Cardiac muscle cell (in vitro differentiated cells and primary cell): ENCODE measurements around the gene PERP. TPM values are rescaled to one million over a fixed set of nuclear protein-coding genes. Genes with fewer than 3 reads are reported as not detected.
"Not testable (repeated sequence)": the region's sequence is repeated elsewhere in the genome, so short reads cannot be mapped to it uniquely, and the experiment has no call there.

Experiments used
- DNase-seq, 2 donors: peaks; one replicate each; pipeline versions ENCODE4 v3.0.0 to v3.0.0-alpha.2; 2010 to 2017; ENCODE audit warnings: low read depth in 1 of 2, low spot score in 1 of 2
- H3K27ac ChIP-seq: fragments of 200-600 bp; sonication (generic); 2 replicates; pipeline ENCODE4 v1.5.1; 2016
- H3K27me3 ChIP-seq: fragments of 200-600 bp; sonication (generic); 2 replicates; pipeline ENCODE4 v1.6.0; 2016; ENCODE audit warnings: control low read depth
- H3K36me3 ChIP-seq: fragments of 200-600 bp; sonication (generic); 2 replicates; pipeline ENCODE4 v1.5.1; 2016; ENCODE audit warnings: control low read depth
- H3K4me1 ChIP-seq: fragments of 200-600 bp; sonication (generic); 2 replicates; pipeline ENCODE4 v1.8.1; 2017; ENCODE audit warnings: low read depth, mild to moderate bottlenecking, mixed run types
- H3K4me3 ChIP-seq: fragments of 200-600 bp; sonication (generic); 2 replicates; pipeline ENCODE4 v1.5.1; 2016; ENCODE audit warnings: mild to moderate bottlenecking
- H3K9me3 ChIP-seq: fragments of 200-600 bp; sonication (generic); 2 replicates; pipeline ENCODE4 v1.5.1; 2017; ENCODE audit warnings: low read depth, mild to moderate bottlenecking, control low read depth
- CTCF ChIP-seq: IDR thresholded peaks from 2 replicates; pipeline ENCODE4 v1.5.1; 2012; ENCODE audit warnings: low read depth, mild to moderate bottlenecking, low read length
- polyA plus RNA-seq: library from polyadenylated mRNA; unstranded; fragments of >200 nt; fragmentation: Nextera tagmentation; extraction: Ambion mirVana; gene quantifications from 2 replicates; pipeline ENCODE4 v1.2.1, GENCODE V29; 2016
- total RNA-seq: library from RNA; depleted of rRNA; stranded (reverse); fragments of >200 nt; gene quantifications from 2 replicates; pipeline ENCODE4 v1.2.3, GENCODE V29; 2016

Gene PERP
- total and polyA plus RNA-seq, 2 experiments from 2014 or later = 37.2 to 46.7 TPM

- H3K4me3 ChIP-seq = no peak overlapping the region
- DNase-seq = no peak
These were observed 20.5 kb downstream of the PERP start for GRCh38 chr6:138086573-138087196.

DNA sequence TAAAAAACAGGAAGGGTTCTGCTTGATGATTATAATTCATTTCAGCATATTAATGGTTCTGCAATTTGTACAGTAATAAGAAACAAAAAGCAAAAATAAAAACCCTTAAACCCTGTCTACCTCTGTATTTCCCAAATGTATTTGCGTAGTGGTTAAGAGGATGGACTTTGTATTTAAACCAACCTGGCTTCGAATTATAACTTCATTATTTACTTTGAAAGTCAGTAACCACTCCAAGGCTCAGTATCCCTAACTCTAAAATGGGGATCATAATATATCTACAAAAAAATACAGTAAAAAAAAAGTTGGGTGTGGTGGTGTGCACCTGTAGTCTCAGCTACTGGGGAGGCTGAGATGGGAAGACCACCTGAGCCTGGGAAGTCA, 21.4 kb downstream of the PERP start:
- H3K36me3 ChIP-seq = no peaks in the 10 kb centered on the region
- no peak for TF ChIP-seq CTCF
- H3K4me3 ChIP-seq = no peak overlapping the region
- DNase-seq = no peak
- no peak overlapping the region for H3K27ac ChIP-seq
- no peaks in the 10 kb centered on the region for H3K27me3 ChIP-seq
- H3K9me3 ChIP-seq = no peaks in the 10 kb centered on the region
- no peaks in the 10 kb centered on the region for H3K4me1 ChIP-seq

More at GRCh38 chr6:138086573-138087196, 20.5 kb downstream of the PERP start:
- no peaks in the 10 kb centered on the region for H3K9me3 ChIP-seq
- TF ChIP-seq CTCF = no peak
- H3K27me3 ChIP-seq = no peaks in the 10 kb centered on the region
- H3K4me1 ChIP-seq = no peaks in the 10 kb centered on the region
- H3K27ac ChIP-seq = no peak overlapping the region
- no peaks in the 10 kb centered on the region for H3K36me3 ChIP-seq

GRCh38 chr6:138084904-138085838, 22.0 kb downstream of the PERP start:
- H3K4me1 ChIP-seq = no peaks in the 10 kb centered on the region
- no peak overlapping the region for H3K27ac ChIP-seq
- H3K4me3 ChIP-seq = no peak overlapping the region
- no peak for DNase-seq
- no peaks in the 10 kb centered on the region for H3K27me3 ChIP-seq
- no peaks in the 10 kb centered on the region for H3K9me3 ChIP-seq
- H3K36me3 ChIP-seq = no peaks in the 10 kb centered on the region
- TF ChIP-seq CTCF = no peak

DNA sequence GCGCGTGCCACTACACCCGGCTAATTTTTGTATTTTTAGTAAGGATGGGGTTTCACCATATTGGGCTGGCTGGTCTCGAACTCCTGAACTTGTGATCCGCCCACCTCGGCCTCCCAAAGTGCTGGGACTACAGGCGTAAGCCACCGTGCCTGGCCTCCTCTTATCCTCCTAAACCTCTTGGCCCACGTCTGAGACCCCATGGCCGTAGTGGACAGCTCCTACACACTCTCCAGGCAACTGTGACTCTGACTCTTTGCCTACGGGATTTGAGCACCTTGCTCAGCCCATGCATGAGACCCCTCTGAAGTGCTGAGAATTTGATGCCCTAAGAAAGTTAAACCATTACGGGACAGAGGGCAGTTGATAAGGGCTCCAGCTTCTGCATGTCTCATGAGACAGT, 25.0 kb downstream of the PERP start:
- H3K27me3 ChIP-seq = no peaks in the 10 kb centered on the region
- H3K4me3 ChIP-seq = no peak overlapping the region
- H3K27ac ChIP-seq = no peak overlapping the region

DNA sequence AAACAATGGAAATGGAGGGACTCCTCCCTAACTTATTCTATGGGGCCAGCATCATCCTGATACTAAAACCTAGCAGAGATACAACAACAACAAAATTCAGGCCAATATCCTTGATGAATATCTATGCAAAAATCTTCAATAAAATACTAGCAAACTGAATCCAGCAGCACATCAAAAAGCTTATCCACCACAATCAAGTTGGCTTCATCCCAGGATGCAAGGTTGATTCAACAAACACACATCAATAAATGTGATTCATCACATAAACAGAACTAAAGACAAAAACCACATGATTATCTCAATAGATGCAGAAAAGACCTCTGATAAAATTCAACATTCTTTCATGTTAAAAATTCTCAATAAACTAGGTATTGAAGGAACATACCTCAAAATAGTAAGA, 27.7 kb downstream of the PERP start:
- H3K27ac ChIP-seq, H3K27me3 ChIP-seq, H3K4me1 ChIP-seq, DNase-seq, H3K9me3 ChIP-seq, H3K4me3 ChIP-seq, H3K36me3 ChIP-seq: not testable (repeated sequence)

More for the DNA sequence above, 25.0 kb downstream of the PERP start:
- Histone ChIP-seq H3K9me3 (no peaks in the 10 kb centered on the region), H3K4me1 (no peaks in the 10 kb centered on the region), H3K36me3 (no peaks in the 10 kb centered on the region)
- DNase-seq = no peak
- no peak for TF ChIP-seq CTCF

- no peak for TF ChIP-seq CTCF
- no peak for DNase-seq
- no peak overlapping the region for H3K4me3 ChIP-seq
- H3K36me3 ChIP-seq = no peaks in the 10 kb centered on the region
- H3K27me3 ChIP-seq = no peaks in the 10 kb centered on the region
- no peaks in the 10 kb centered on the region for H3K9me3 ChIP-seq
- no peaks in the 10 kb centered on the region for H3K4me1 ChIP-seq
- H3K27ac ChIP-seq = no peak overlapping the region
These were observed 28.7 kb downstream of the PERP start for GRCh38 chr6:138078491-138078890.
